Measurements from ENCODE around the gene TIMM29. TPM values are rescaled to one million over a fixed set of nuclear protein-coding genes. Genes with fewer than 3 reads are reported as not detected.
A peak's percentile ranks its signal among the peaks of the same experiment; 100 is the strongest.
"Not testable (repeated sequence)": the region's sequence is repeated elsewhere in the genome, so short reads cannot be mapped to it uniquely, and the experiment has no call there.

Gene TIMM29
- total RNA-seq, 1 experiment from 2014 or later: 19.3 TPM

- in situ Hi-C loops (cut with HindIII; ENCODE audit: low pct_unique_long_range_greater_than_20kb, low sequenced_read_pairs): no loop called here
These were observed 4.0 kb upstream of the TIMM29 start for GRCh38 chr19:10924597-10924996.

GRCh38 chr19:10927730-10928562 lies 665 bp upstream of the TIMM29 start:
- in situ Hi-C loops (cut with HindIII; ENCODE audit: low pct_unique_long_range_greater_than_20kb, low sequenced_read_pairs): no loop called here
- no peak for DNase-seq (ENCODE audit: low read depth, low spot score)

More at GRCh38 chr19:10924597-10924996, 4.0 kb upstream of the TIMM29 start:
- no peak for DNase-seq (ENCODE audit: low read depth, low spot score)

- no peak for DNase-seq (ENCODE audit: low read depth, low spot score)
- in situ Hi-C loops (cut with HindIII; ENCODE audit: low pct_unique_long_range_greater_than_20kb, low sequenced_read_pairs): no loop called here
These were observed 787 bp downstream of the TIMM29 start for GRCh38 chr19:10929402-10929794.

- no peak for DNase-seq (ENCODE audit: low read depth, low spot score)
- in situ Hi-C loops (cut with HindIII; ENCODE audit: low pct_unique_long_range_greater_than_20kb, low sequenced_read_pairs): no loop called here
These were observed 6.9 kb downstream of the TIMM29 start for GRCh38 chr19:10935371-10936059.

- in situ Hi-C loops (cut with HindIII; ENCODE audit: low pct_unique_long_range_greater_than_20kb, low sequenced_read_pairs): no loop called here
These were observed 8.1 kb downstream of the TIMM29 start for GRCh38 chr19:10936661-10937084.

GRCh38 chr19:10941649-10942048 lies 13.0 kb downstream of the TIMM29 start:
- in situ Hi-C loops (cut with HindIII; ENCODE audit: low pct_unique_long_range_greater_than_20kb, low sequenced_read_pairs); DNase-seq (ENCODE audit: low read depth, low spot score): not testable (repeated sequence)

More at GRCh38 chr19:10936661-10937084, 8.1 kb downstream of the TIMM29 start:
- DNase-seq (ENCODE audit: low read depth, low spot score): peak; percentile 82

GRCh38 chr19:10943412-10943811 lies 14.8 kb downstream of the TIMM29 start:
- in situ Hi-C loops (cut with HindIII; ENCODE audit: low pct_unique_long_range_greater_than_20kb, low sequenced_read_pairs); DNase-seq (ENCODE audit: low read depth, low spot score): not testable (repeated sequence)

GRCh38 chr19:10945264-10945663 lies 16.7 kb downstream of the TIMM29 start:
- no peak for DNase-seq (ENCODE audit: low read depth, low spot score)
- in situ Hi-C loops (cut with HindIII; ENCODE audit: low pct_unique_long_range_greater_than_20kb, low sequenced_read_pairs): no loop called here

GRCh38 chr19:10946958-10947657 lies 18.5 kb downstream of the TIMM29 start:
- no peak for DNase-seq (ENCODE audit: low read depth, low spot score)
- in situ Hi-C loops (cut with HindIII; ENCODE audit: low pct_unique_long_range_greater_than_20kb, low sequenced_read_pairs): no loop called here

GRCh38 chr19:10952809-10953208 lies 24.2 kb downstream of the TIMM29 start:
- in situ Hi-C loops (cut with HindIII; ENCODE audit: low pct_unique_long_range_greater_than_20kb, low sequenced_read_pairs): no loop called here

GRCh38 chr19:10959277-10959968 lies 30.8 kb downstream of the TIMM29 start:
- not testable (repeated sequence) for DNase-seq (ENCODE audit: low read depth, low spot score)

More at GRCh38 chr19:10952809-10953208, 24.2 kb downstream of the TIMM29 start:
- no peak for DNase-seq (ENCODE audit: low read depth, low spot score)

GRCh38 chr19:10960314-10961072 lies 31.9 kb downstream of the TIMM29 start, which contains the start of gene SMARCA4:
SMARCA4 (plus strand) TSS chr19:10961030; CDS start chr19:10984152, 23,122 bp downstream.
- in situ Hi-C loops (cut with HindIII; ENCODE audit: low pct_unique_long_range_greater_than_20kb, low sequenced_read_pairs): no loop called here
- DNase-seq (ENCODE audit: low read depth, low spot score): peak; percentile 92

More at GRCh38 chr19:10959277-10959968, 30.8 kb downstream of the TIMM29 start:
- in situ Hi-C loops (cut with HindIII; ENCODE audit: low pct_unique_long_range_greater_than_20kb, low sequenced_read_pairs): not testable (repeated sequence)

- in situ Hi-C loops (cut with HindIII; ENCODE audit: low pct_unique_long_range_greater_than_20kb, low sequenced_read_pairs): no loop called here
- peak; percentile 13 for DNase-seq (ENCODE audit: low read depth, low spot score)
These were observed 32.7 kb downstream of the TIMM29 start for GRCh38 chr19:10961073-10961860.

- DNase-seq (ENCODE audit: low read depth, low spot score): no peak
- in situ Hi-C loops (cut with HindIII; ENCODE audit: low pct_unique_long_range_greater_than_20kb, low sequenced_read_pairs): no loop called here
These were observed 34.3 kb downstream of the TIMM29 start for GRCh38 chr19:10962863-10963262.

- DNase-seq (ENCODE audit: low read depth, low spot score): no peak
- in situ Hi-C loops (cut with HindIII; ENCODE audit: low pct_unique_long_range_greater_than_20kb, low sequenced_read_pairs): no loop called here
These were observed 35.3 kb downstream of the TIMM29 start for GRCh38 chr19:10963865-10964264.

- in situ Hi-C loops (cut with HindIII; ENCODE audit: low pct_unique_long_range_greater_than_20kb, low sequenced_read_pairs): no loop called here
- no peak for DNase-seq (ENCODE audit: low read depth, low spot score)
These were observed 36.3 kb downstream of the TIMM29 start for GRCh38 chr19:10964903-10965302.
